IMR-90 (cell line): ENCODE data around the gene GCNT3. TPM values are rescaled to one million over a fixed set of nuclear protein-coding genes. Genes with fewer than 3 reads are reported as not detected.
"Not testable (repeated sequence)": the region's sequence is repeated elsewhere in the genome, so short reads cannot be mapped to it uniquely, and the experiment has no call there.

Experiments used
- ATAC-seq: fragments of 200-7000 bp; cut with Tn5 transposase; 2 replicates; pipeline ENCODE4 v1.9.1; 2020; ENCODE audit warnings: low read depth, mild to moderate bottlenecking, moderate library complexity
- BruUV-seq: library from RNA; stranded (reverse); fragments of 400-500 nt; replicated peaks from 2 replicates; lab custom pipeline; 2021; lab: Mats Ljungman, UMichigan
- CTCF ChIA-PET: fragments of 300-600 bp; formaldehyde crosslinking; extraction: SDS; loops from one replicate; lab custom pipeline; 2021; ENCODE audit warnings: antibody characterized with exemption; lab: Yijun Ruan, JAX
- POLR2A ChIA-PET: fragments of 300-600 bp; sonication (Branson Sonifier 250); formaldehyde crosslinking; loops from one replicate; lab custom pipeline; 2022; ENCODE audit warnings: antibody characterized with exemption; ENCODE audit not compliant: unreplicated experiment; lab: Charles Lee
- DNase-seq: peaks from one replicate; pipeline ENCODE4 v3.0.0; 2013
- H2AFZ ChIP-seq: replicated peaks from 2 replicates; pipeline ENCODE3; 2013; ENCODE audit warnings: low read length, mild to moderate bottlenecking; ENCODE audit not compliant: poor library complexity
- H2AK5ac ChIP-seq: 2 replicates; pipeline ENCODE4 v1.6.1; 2013; ENCODE audit warnings: low read depth, low read length, inconsistent platforms
- H2AK9ac ChIP-seq: replicated peaks from 2 replicates; pipeline ENCODE3; 2013; ENCODE audit warnings: mild to moderate bottlenecking, low read depth, low read length, moderate library complexity; ENCODE audit not compliant: poor library complexity
- H2BK120ac ChIP-seq: 2 replicates; pipeline ENCODE4 v1.6.1; 2013; ENCODE audit warnings: low read depth, low read length, inconsistent platforms
- H2BK15ac ChIP-seq: 3 replicates; pipeline ENCODE4 v1.6.1; 2013; ENCODE audit warnings: low read depth, low read length, inconsistent platforms
- H2BK20ac ChIP-seq: 2 replicates; pipeline ENCODE4 v1.6.1; 2013; ENCODE audit warnings: low read depth, mild to moderate bottlenecking, inconsistent platforms, low read length, moderate library complexity
- H2BK5ac ChIP-seq: 2 replicates; pipeline ENCODE4 v1.6.1; 2013; ENCODE audit warnings: mild to moderate bottlenecking, low read depth, low read length, inconsistent platforms; ENCODE audit not compliant: poor library complexity, severe bottlenecking
- H3K14ac ChIP-seq: replicated peaks from 2 replicates; pipeline ENCODE4 v1.6.1; 2013; ENCODE audit warnings: low read depth, low read length, inconsistent platforms
- H3K18ac ChIP-seq: 2 replicates; pipeline ENCODE4 v1.6.1; 2013; ENCODE audit warnings: low read depth, low read length, control low read depth
- H3K23ac ChIP-seq: 2 replicates; pipeline ENCODE4 v1.6.1; 2013; ENCODE audit warnings: low read depth, low read length, inconsistent platforms
- H3K27ac ChIP-seq: 2 replicates; pipeline ENCODE4 v1.5.1; 2013; ENCODE audit warnings: mild to moderate bottlenecking, control low read depth, low read length; ENCODE audit not compliant: insufficient read depth
- H3K27me3 ChIP-seq: 2 replicates; pipeline ENCODE4 v1.6.1; 2013; ENCODE audit warnings: low read length; ENCODE audit not compliant: control insufficient read depth, insufficient read depth
- H3K36me3 ChIP-seq: 2 replicates; pipeline ENCODE4 v1.6.1; 2013; ENCODE audit warnings: low read length, mixed read lengths; ENCODE audit not compliant: control insufficient read depth, insufficient read depth
- H3K4ac ChIP-seq: 2 replicates; pipeline ENCODE4 v1.6.1; 2013; ENCODE audit warnings: low read depth, low read length, inconsistent platforms
- H3K4me1 ChIP-seq: 2 replicates; pipeline ENCODE4 v1.6.1; 2013; ENCODE audit warnings: low read length, mixed read lengths; ENCODE audit not compliant: control insufficient read depth, insufficient read depth
- H3K4me2 ChIP-seq: 2 replicates; pipeline ENCODE4 v1.6.1; 2013; ENCODE audit warnings: low read depth, mild to moderate bottlenecking, control low read depth, low read length, moderate library complexity
- H3K4me3 ChIP-seq: 2 replicates; pipeline ENCODE4 v1.5.1; 2013; ENCODE audit warnings: low read depth, mild to moderate bottlenecking, control low read depth, low read length, moderate library complexity; ENCODE audit not compliant: insufficient read depth
- H3K56ac ChIP-seq: 2 replicates; pipeline ENCODE4 v1.6.1; 2013; ENCODE audit warnings: low read length, inconsistent platforms; ENCODE audit not compliant: insufficient read depth; ENCODE audit errors: extremely low read depth
- H3K79me1 ChIP-seq, 2 experiments: 2 replicates each; pipeline ENCODE4 v1.6.1; 2013; ENCODE audit warnings: low read length in 2 of 2, inconsistent platforms in 1 of 2, low read depth in 1 of 2
- H3K9ac ChIP-seq: 2 replicates; pipeline ENCODE4 v1.6.1; 2013; ENCODE audit warnings: low read depth, low read length, control low read depth
- H3K9me1 ChIP-seq: 2 replicates; pipeline ENCODE4 v1.6.1; 2013; ENCODE audit warnings: low read length, inconsistent platforms; ENCODE audit not compliant: insufficient read depth
- H3K9me3 ChIP-seq: 2 replicates; pipeline ENCODE4 v1.6.1; 2013; ENCODE audit warnings: low read length; ENCODE audit not compliant: control insufficient read depth, insufficient read depth
- H4K20me1 ChIP-seq: 2 replicates; pipeline ENCODE4 v1.6.1; 2013; ENCODE audit warnings: low read length, inconsistent platforms; ENCODE audit not compliant: insufficient read depth
- H4K5ac ChIP-seq: 2 replicates; pipeline ENCODE4 v1.6.1; 2013; ENCODE audit warnings: mild to moderate bottlenecking, low read depth, low read length, control low read depth
- H4K8ac ChIP-seq, 2 experiments: 2 replicates each; pipeline ENCODE4 v1.6.1; 2013; ENCODE audit warnings: low read depth in 2 of 2, low read length in 2 of 2, control low read depth in 1 of 2, inconsistent platforms in 1 of 2
- H4K91ac ChIP-seq: 2 replicates; pipeline ENCODE4 v1.6.1; 2013; ENCODE audit warnings: low read depth, low read length, inconsistent platforms; ENCODE audit not compliant: insufficient read depth
- whole genome bisulfite sequencing, 2 experiments: methylation state at CpG; one replicate each; pipeline versions ENCODE4 v1.1.5 to v1.1.7; 2013; ENCODE audit warnings: missing lambda C conversion rate in 2 of 2; ENCODE audit not compliant: insufficient read length in 1 of 2; ENCODE audit errors: extremely low coverage in 2 of 2; 5-methylcytosine and 5-hydroxymethylcytosine counted together
- dilution Hi-C: fragments of 300-500 bp; cut with HindIII; formaldehyde crosslinking; loops from one replicate; pipeline ENCODE4 v1.14.3; 2018; ENCODE audit warnings: low sequenced_read_pairs; ENCODE audit not compliant: unreplicated experiment
- in situ Hi-C: fragments of 300-500 bp; cut with MboI; formaldehyde crosslinking; loops from 3 replicates; pipeline ENCODE4 v1.14.3; 2019; ENCODE audit warnings: low sequenced_read_pairs, inconsistent platforms, mixed read lengths
- intact Hi-C: fragments of 100-400 bp; cut with micrococcal nuclease; formaldehyde crosslinking; loops from 2 replicates; pipeline ENCODE4 v1.10.0; 2022
- polyA plus RNA-seq, 3 experiments: library from polyadenylated mRNA; depleted of rRNA; stranded (reverse); fragments of >200 nt; gene quantifications; 2 replicates each; pipeline ENCODE4 v1.2.3, GENCODE V29; 2012; ENCODE audit warnings: low replicate concordance in 1 of 3
- total RNA-seq: library from RNA; depleted of rRNA; stranded (reverse); fragments of >200 nt; gene quantifications from 2 replicates; pipeline ENCODE4 v1.2.3, GENCODE V29; 2012

GCNT3 gene
- total and polyA plus RNA-seq, 2 of the 4 experiments (the other 2 are of a cell fraction) = not detected

GRCh38 chr15:59645812-59646211, 34.2 kb downstream of the GCNT3 start:
- POLR2A ChIA-PET, ATAC-seq, H2AFZ ChIP-seq, H3K27ac ChIP-seq, dilution Hi-C loops, H2BK20ac ChIP-seq, BruUV-seq, H2BK120ac ChIP-seq, H2BK15ac ChIP-seq, H4K20me1 ChIP-seq, H4K8ac ChIP-seq, H2AK5ac ChIP-seq, H3K4ac ChIP-seq, H2BK5ac ChIP-seq, H4K91ac ChIP-seq, H3K27me3 ChIP-seq, intact Hi-C loops, H3K9me3 ChIP-seq, H2AK9ac ChIP-seq, H3K23ac ChIP-seq, H4K5ac ChIP-seq, H3K4me2 ChIP-seq, DNase-seq, H3K9ac ChIP-seq, H3K4me3 ChIP-seq, H3K4me1 ChIP-seq, H3K9me1 ChIP-seq, in situ Hi-C loops, H3K18ac ChIP-seq, CTCF ChIA-PET, H3K56ac ChIP-seq, H3K14ac ChIP-seq: not testable (repeated sequence)
- H3K36me3 ChIP-seq = peaks cover 25% of the 10 kb centered on the region
- peaks cover 8 to 30% of the 10 kb centered on the region in 2 experiments; a peak in 3 of 4 replicates for H3K79me1 ChIP-seq
- WGBS, 2 experiments = 92% methylated on average over 6 of the region's 9 CpGs; no CpG with 5 or more reads in 1 of the 2 experiments
